Stomach (tissue), 4 donors: ENCODE results near the gene SLC35F3.
"Not testable (repeated sequence)": the region's sequence is repeated elsewhere in the genome, so short reads cannot be mapped to it uniquely, and the experiment has no call there.

Experiments used
- EP300 ChIP-seq: sonication (generic); formaldehyde crosslinking; IDR thresholded peaks from one replicate; pipeline ENCODE4 v1.6.1; 2017; ENCODE audit warnings: antibody characterized with exemption
- POLR2A ChIP-seq, 4 donors: fragments of 450-650 bp; IDR thresholded peaks; one replicate each; pipeline ENCODE4 v1.6.1; 2016; ENCODE audit warnings: antibody characterized with exemption in 4 of 4, control low read depth in 2 of 4, mild to moderate bottlenecking in 1 of 4, moderate library complexity in 1 of 4
- POLR2AphosphoS5 ChIP-seq, 3 donors: sonication (generic); formaldehyde crosslinking; IDR thresholded peaks; one replicate each; pipeline ENCODE4 v1.6.1; 2016; ENCODE audit warnings: antibody characterized with exemption in 3 of 3
- TF ChIP-seq, protein P1 (sequence below), 7 experiments: fragments of 450-650 bp in 4 of 7; fragments of 200-600 bp in 3 of 7; sonication (generic) in 3 of 7; IDR thresholded peaks; one replicate each; pipeline ENCODE4 v1.5.1; 2016 to 2019; ENCODE audit warnings: antibody characterized with exemption in 7 of 7, control low read depth in 2 of 7, mild to moderate bottlenecking in 1 of 7

DNA sequence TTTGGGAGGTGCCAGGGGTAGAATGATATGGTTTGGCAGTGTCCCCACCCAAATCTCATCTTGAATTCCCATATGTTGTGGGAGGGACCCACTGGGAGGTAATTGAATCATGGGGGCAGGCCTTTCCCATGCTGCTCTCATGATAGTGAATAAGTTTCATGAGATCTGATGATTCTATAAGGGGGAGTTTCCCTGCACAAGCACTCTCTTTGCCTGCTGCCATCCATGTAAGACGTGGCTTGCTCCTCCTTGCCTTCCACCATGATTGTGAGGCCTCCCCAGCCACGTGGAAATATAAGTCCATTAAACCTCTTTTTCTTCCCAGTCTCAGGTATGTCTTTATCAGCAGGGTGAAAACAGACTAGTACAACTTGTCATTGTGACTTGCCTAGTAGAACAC, 307.4 kb downstream of the SLC35F3 start:
- TF ChIP-seq, protein P1, sequence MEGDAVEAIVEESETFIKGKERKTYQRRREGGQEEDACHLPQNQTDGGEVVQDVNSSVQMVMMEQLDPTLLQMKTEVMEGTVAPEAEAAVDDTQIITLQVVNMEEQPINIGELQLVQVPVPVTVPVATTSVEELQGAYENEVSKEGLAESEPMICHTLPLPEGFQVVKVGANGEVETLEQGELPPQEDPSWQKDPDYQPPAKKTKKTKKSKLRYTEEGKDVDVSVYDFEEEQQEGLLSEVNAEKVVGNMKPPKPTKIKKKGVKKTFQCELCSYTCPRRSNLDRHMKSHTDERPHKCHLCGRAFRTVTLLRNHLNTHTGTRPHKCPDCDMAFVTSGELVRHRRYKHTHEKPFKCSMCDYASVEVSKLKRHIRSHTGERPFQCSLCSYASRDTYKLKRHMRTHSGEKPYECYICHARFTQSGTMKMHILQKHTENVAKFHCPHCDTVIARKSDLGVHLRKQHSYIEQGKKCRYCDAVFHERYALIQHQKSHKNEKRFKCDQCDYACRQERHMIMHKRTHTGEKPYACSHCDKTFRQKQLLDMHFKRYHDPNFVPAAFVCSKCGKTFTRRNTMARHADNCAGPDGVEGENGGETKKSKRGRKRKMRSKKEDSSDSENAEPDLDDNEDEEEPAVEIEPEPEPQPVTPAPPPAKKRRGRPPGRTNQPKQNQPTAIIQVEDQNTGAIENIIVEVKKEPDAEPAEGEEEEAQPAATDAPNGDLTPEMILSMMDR (IDR thresholded peaks at IDR 0.05) = not testable (repeated sequence)
- not testable (repeated sequence) for TF ChIP-seq POLR2A (IDR thresholded peaks at IDR 0.05); EP300; POLR2AphosphoS5 (IDR thresholded peaks at IDR 0.05)
